SH-SY5Y (cell line): ENCODE measurements around the gene NANOS2.

ENCODE experiments used
- GATA2 ChIP-seq: IDR thresholded peaks from 2 replicates; pipeline ENCODE4 v1.6.1; 2011; ENCODE audit warnings: mild to moderate bottlenecking, low read depth, low read length
- GATA3 ChIP-seq: IDR thresholded peaks from 2 replicates; pipeline ENCODE4 v1.6.1; 2011; ENCODE audit warnings: low read depth, mild to moderate bottlenecking, low read length, moderate library complexity

DNA sequence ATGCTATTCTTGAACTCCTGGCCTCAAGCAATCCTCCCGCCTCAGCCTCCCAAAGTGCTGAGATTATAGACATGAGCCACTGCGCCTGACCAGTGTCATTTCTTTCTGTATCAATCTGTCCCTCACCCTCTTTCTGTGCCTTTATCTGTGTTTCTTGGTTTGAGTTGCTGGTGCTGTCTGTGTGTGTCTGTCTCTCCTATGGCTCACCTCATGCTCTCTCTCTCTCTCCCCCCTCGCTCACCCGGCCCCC, 38.5 kb downstream of the NANOS2 start:
- no peak for TF ChIP-seq GATA2
- no peak for TF ChIP-seq GATA3
